Testis (tissue), 2 donors: ENCODE results near the gene TAS2R39.

Experiments
- POLR2A ChIP-seq: fragments of 450-650 bp; IDR thresholded peaks from one replicate; pipeline ENCODE4 v1.6.1; 2017; ENCODE audit warnings: antibody characterized with exemption, mild to moderate bottlenecking, moderate library complexity
- TF ChIP-seq, protein P1 (sequence below), 3 experiments: fragments of 450-650 bp in 2 of 3; fragments of 200-600 bp in 1 of 3; sonication (generic) in 1 of 3; IDR thresholded peaks; one replicate each; pipeline ENCODE4 v1.5.1; 2016 to 2019; ENCODE audit warnings: antibody characterized with exemption in 3 of 3, mild to moderate bottlenecking in 2 of 3, moderate library complexity in 1 of 3

DNA sequence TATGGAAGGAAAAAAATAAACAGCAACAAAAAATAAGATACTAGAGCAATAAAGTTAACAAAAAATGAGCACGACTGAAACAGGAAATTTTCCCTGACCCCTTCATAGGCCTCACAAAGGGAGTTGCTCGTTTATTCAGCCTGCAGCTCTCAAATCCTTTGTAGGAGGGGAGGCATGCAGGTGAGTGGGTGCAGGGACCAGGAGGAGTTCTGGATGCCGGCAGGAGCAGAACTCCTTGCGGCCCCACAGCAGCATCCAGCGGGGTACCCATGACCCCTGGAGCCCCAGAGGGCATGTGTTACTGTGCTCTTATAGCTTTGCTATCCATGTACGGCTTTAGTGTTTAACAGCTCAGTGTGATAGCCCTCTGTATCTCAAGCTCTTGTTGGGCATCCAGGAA is 5.8 kb downstream of the TAS2R39 start:
- TF ChIP-seq POLR2A = no peak
- TF ChIP-seq, protein P1, sequence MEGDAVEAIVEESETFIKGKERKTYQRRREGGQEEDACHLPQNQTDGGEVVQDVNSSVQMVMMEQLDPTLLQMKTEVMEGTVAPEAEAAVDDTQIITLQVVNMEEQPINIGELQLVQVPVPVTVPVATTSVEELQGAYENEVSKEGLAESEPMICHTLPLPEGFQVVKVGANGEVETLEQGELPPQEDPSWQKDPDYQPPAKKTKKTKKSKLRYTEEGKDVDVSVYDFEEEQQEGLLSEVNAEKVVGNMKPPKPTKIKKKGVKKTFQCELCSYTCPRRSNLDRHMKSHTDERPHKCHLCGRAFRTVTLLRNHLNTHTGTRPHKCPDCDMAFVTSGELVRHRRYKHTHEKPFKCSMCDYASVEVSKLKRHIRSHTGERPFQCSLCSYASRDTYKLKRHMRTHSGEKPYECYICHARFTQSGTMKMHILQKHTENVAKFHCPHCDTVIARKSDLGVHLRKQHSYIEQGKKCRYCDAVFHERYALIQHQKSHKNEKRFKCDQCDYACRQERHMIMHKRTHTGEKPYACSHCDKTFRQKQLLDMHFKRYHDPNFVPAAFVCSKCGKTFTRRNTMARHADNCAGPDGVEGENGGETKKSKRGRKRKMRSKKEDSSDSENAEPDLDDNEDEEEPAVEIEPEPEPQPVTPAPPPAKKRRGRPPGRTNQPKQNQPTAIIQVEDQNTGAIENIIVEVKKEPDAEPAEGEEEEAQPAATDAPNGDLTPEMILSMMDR (IDR thresholded peaks at IDR 0.05) = no peak
